OCI-LY7 (cell line): Measurements from ENCODE around the gene TMBIM1. TPM values are rescaled to one million over a fixed set of nuclear protein-coding genes. Genes with fewer than 3 reads are reported as not detected.

ENCODE experiments used
- BruUV-seq: library from RNA; stranded (reverse); fragments of 400-500 nt; replicated peaks from 2 replicates; lab custom pipeline; 2021; lab: Mats Ljungman, UMichigan
- CTCF ChIA-PET: fragments of 300-600 bp; sonication (Branson Sonifier 250); formaldehyde crosslinking; loops from one replicate; lab custom pipeline; 2022; ENCODE audit warnings: antibody characterized with exemption; ENCODE audit not compliant: unreplicated experiment; lab: Charles Lee
- POLR2A ChIA-PET: fragments of 300-600 bp; sonication (Branson Sonifier 250); formaldehyde crosslinking; loops from one replicate; lab custom pipeline; 2022; ENCODE audit warnings: antibody characterized with exemption; lab: Charles Lee
- DNase-seq: peaks from one replicate; pipeline ENCODE4 v3.0.0-alpha.2; 2015; ENCODE audit warnings: low spot score
- H2AFZ ChIP-seq: fragments of 200-600 bp; sonication (generic), shearing (Covaris generic); 2 replicates; pipeline ENCODE4 v1.6.1; 2014; ENCODE audit warnings: mild to moderate bottlenecking, antibody characterized with exemption, low read length, moderate library complexity
- H3K27ac ChIP-seq: fragments of 200-600 bp; sonication (generic); 2 replicates; pipeline ENCODE4 v1.5.1; 2014; ENCODE audit warnings: mixed run types, low read depth, mild to moderate bottlenecking, moderate library complexity, low read length, inconsistent platforms; ENCODE audit not compliant: poor library complexity, severe bottlenecking
- H3K36me3 ChIP-seq: fragments of 200-600 bp; sonication (generic); 2 replicates; pipeline ENCODE4 v1.6.1; 2014; ENCODE audit warnings: mild to moderate bottlenecking, antibody characterized with exemption, low read length, moderate library complexity, mixed read lengths; ENCODE audit not compliant: insufficient read depth
- H3K4me1 ChIP-seq: fragments of 200-600 bp; sonication (generic); 2 replicates; pipeline ENCODE4 v1.5.1; 2014; ENCODE audit warnings: mild to moderate bottlenecking, low read length; ENCODE audit not compliant: insufficient read depth, poor library complexity, severe bottlenecking
- H3K4me2 ChIP-seq: fragments of 200-600 bp; sonication (generic); 2 replicates; pipeline ENCODE4 v1.6.1; 2014; ENCODE audit warnings: mild to moderate bottlenecking, low read length
- H3K4me3 ChIP-seq: fragments of 200-600 bp; sonication (generic); 2 replicates; pipeline ENCODE4 v1.5.1; 2014; ENCODE audit warnings: mild to moderate bottlenecking, low read depth, low read length; ENCODE audit not compliant: poor library complexity, severe bottlenecking
- H3K79me2 ChIP-seq: fragments of 200-600 bp; sonication (generic); 2 replicates; pipeline ENCODE4 v1.6.1; 2016; ENCODE audit warnings: low read depth, mild to moderate bottlenecking, low read length, moderate library complexity, mixed read lengths; ENCODE audit not compliant: insufficient read depth
- H3K9me2 ChIP-seq: fragments of 200-600 bp; sonication (generic); 2 replicates; pipeline ENCODE4 v1.6.1; 2016; ENCODE audit warnings: mild to moderate bottlenecking, low read length, mixed read lengths; ENCODE audit not compliant: insufficient read depth
- H3K9me3 ChIP-seq: fragments of 200-600 bp; sonication (generic); 2 replicates; pipeline ENCODE4 v1.6.1; 2014; ENCODE audit warnings: mild to moderate bottlenecking, mixed run types, low read length, mixed read lengths
- H4K20me1 ChIP-seq: fragments of 200-600 bp; sonication (generic); 2 replicates; pipeline ENCODE4 v1.6.1; 2014; ENCODE audit warnings: mild to moderate bottlenecking, antibody characterized with exemption, low read length, moderate library complexity, mixed read lengths; ENCODE audit not compliant: insufficient read depth
- EZH2phosphoT487 ChIP-seq: fragments of 200-600 bp; sonication (generic); IDR thresholded peaks from 2 replicates; pipeline ENCODE4 v1.6.1; 2018; ENCODE audit warnings: low read depth, borderline replicate concordance, mild to moderate bottlenecking, mixed run types, antibody characterized with exemption, low read length, moderate library complexity, mixed read lengths
- intact Hi-C: fragments of 100-400 bp; cut with micrococcal nuclease; formaldehyde crosslinking; loops from one replicate; pipeline ENCODE4 v1.10.0; 2022; ENCODE audit not compliant: unreplicated experiment
- total RNA-seq, 2 experiments: library from RNA; depleted of rRNA in 1 of 2; stranded (reverse); fragments of >200 nt in 1 of 2; shearing (Covaris generic) in 1 of 2; gene quantifications; 2 replicates each; pipeline ENCODE4 v1.2.3, GENCODE V29; 2014 to 2022
- TF ChIP-seq, protein P1 (sequence below): fragments of 200-600 bp; sonication (generic); conservative IDR thresholded peaks from 2 replicates; pipeline ENCODE4 v1.5.1; 2014; ENCODE audit warnings: mild to moderate bottlenecking, antibody characterized with exemption, low read length, moderate library complexity, mixed read lengths

TMBIM1 gene
- total RNA-seq, 2 experiments from 2014 or later: 27.6 to 30.3 TPM

DNA sequence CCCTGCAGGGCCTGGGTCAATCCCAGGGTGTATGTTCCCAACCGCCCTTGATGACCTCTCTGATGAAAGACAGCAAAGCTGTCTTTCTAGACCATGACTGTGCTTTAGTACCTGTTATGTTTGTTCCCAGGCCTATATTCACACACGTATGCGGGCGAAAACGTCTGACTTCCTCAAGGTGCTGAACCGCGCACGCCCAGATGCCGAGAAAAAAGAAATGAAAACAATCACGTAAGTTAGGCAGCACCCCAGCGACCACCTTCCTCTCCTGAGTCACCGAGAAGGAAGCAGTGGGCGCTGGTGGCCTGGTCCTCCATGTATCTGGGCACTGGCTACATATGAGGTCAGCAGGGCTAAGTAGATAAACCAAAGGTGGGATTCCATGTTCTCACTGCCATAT is 42.6 kb downstream of the TMBIM1 start:
- H3K36me3 ChIP-seq: peaks cover 100% of the 10 kb centered on the region
- intact Hi-C loops: no loop called here
- no peak overlapping the region for H2AFZ ChIP-seq
- no peak for DNase-seq
- H4K20me1 ChIP-seq: no peaks in the 10 kb centered on the region
- H3K4me1 ChIP-seq: no peaks in the 10 kb centered on the region
- H3K4me3 ChIP-seq: no peak overlapping the region
- no peaks in the 10 kb centered on the region for H3K9me3 ChIP-seq
- no peak overlapping the region for H3K4me2 ChIP-seq
- TF ChIP-seq EZH2phosphoT487: no peak
- TF ChIP-seq, protein P1, sequence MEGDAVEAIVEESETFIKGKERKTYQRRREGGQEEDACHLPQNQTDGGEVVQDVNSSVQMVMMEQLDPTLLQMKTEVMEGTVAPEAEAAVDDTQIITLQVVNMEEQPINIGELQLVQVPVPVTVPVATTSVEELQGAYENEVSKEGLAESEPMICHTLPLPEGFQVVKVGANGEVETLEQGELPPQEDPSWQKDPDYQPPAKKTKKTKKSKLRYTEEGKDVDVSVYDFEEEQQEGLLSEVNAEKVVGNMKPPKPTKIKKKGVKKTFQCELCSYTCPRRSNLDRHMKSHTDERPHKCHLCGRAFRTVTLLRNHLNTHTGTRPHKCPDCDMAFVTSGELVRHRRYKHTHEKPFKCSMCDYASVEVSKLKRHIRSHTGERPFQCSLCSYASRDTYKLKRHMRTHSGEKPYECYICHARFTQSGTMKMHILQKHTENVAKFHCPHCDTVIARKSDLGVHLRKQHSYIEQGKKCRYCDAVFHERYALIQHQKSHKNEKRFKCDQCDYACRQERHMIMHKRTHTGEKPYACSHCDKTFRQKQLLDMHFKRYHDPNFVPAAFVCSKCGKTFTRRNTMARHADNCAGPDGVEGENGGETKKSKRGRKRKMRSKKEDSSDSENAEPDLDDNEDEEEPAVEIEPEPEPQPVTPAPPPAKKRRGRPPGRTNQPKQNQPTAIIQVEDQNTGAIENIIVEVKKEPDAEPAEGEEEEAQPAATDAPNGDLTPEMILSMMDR: no peak
- ChIA-PET CTCF (no interaction called here), POLR2A (no interaction called here)
- H3K27ac ChIP-seq: no peak overlapping the region
- no peaks in the 10 kb centered on the region for H3K79me2 ChIP-seq
- BruUV-seq: no TSS peak
- H3K9me2 ChIP-seq: no peaks in the 10 kb centered on the region

DNA sequence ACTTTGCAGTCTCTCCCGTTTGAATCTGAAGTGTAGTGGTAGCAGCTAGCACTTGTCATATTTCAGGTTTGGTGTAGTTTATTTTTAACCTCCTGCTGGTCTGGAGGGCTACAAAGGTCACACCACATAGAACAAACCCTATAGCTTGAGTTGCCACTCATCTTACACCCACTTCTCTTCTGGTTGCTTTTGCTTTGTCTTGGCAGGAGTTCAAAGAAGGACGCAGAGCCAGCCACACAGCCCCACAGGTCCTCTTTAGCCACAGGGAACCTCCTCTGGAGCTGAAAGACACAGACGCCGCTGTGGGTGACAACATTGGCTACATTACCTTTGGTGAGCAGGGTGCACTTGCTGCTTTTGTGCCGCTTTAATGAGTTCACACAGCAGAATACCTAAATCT is 47.1 kb downstream of the TMBIM1 start:
- Histone ChIP-seq H3K9me2 (no peaks in the 10 kb centered on the region), H3K4me3 (no peak overlapping the region), H4K20me1 (no peaks in the 10 kb centered on the region), H3K27ac (no peak overlapping the region), H3K36me3 (peaks cover 98% of the 10 kb centered on the region), H3K4me1 (no peaks in the 10 kb centered on the region), H3K79me2 (no peaks in the 10 kb centered on the region), H3K9me3 (no peaks in the 10 kb centered on the region), H3K4me2 (no peak overlapping the region), H2AFZ (no peak overlapping the region)
- intact Hi-C loops: no loop called here
- CTCF ChIA-PET: no interaction called here
- TF ChIP-seq, protein P1: no peak
- no peak for TF ChIP-seq EZH2phosphoT487
- POLR2A ChIA-PET: interaction anchor here (0.6 to 2.3 kb wide), 5 partner anchors 11 to 37 kb away, joined by 3 to 13 read pairs (median 4); no protein-coding TSS in a partner anchor
- DNase-seq: no peak
- BruUV-seq: no TSS peak

DNA sequence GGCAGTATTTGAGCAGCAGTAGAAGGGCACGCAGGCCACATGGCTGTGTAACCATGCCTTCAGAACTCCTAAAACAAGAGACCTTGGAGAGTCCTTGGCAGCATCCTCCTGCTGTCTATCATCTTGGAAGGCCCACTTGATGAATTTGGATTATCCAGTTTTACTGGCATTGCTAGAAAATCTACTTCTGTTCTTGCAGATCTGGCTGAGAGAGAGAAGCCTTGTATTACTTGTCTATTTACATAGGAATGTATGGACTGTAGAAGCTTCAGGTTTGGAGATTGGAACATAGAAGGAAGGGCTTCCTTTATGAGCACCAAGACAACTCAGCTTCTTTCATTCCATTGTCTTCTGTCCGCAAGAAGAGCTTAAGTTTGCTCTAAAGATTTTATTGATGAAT is 47.6 kb downstream of the TMBIM1 start:
- intact Hi-C loops: no loop called here
- no peak overlapping the region for H3K4me3 ChIP-seq
- no peak overlapping the region for H2AFZ ChIP-seq
- no peaks in the 10 kb centered on the region for H3K4me1 ChIP-seq
- ChIA-PET CTCF (no interaction called here), POLR2A (interaction anchor here (0.6 to 2.3 kb wide), 5 partner anchors 11 to 37 kb away, joined by 3 to 13 read pairs (median 4); no protein-coding TSS in a partner anchor)
- H3K36me3 ChIP-seq: peaks cover 98% of the 10 kb centered on the region
- H3K9me3 ChIP-seq: no peaks in the 10 kb centered on the region
- H3K9me2 ChIP-seq: no peaks in the 10 kb centered on the region
- H3K27ac ChIP-seq: no peak overlapping the region
- no peaks in the 10 kb centered on the region for H4K20me1 ChIP-seq
- no peak for DNase-seq
- H3K4me2 ChIP-seq: no peak overlapping the region
- H3K79me2 ChIP-seq: no peaks in the 10 kb centered on the region
- BruUV-seq: no TSS peak
- TF ChIP-seq EZH2phosphoT487: no peak
- TF ChIP-seq, protein P1: no peak
